GM18508 (cell line): ENCODE data around the gene RIPPLY3.

Experiments
- ATAC-seq: cut with Tn5 transposase; IDR thresholded peaks from one replicate; pipeline ENCODE4 v1.9.1; 2021; ENCODE audit warnings: moderate number of reproducible peaks; ENCODE audit not compliant: insufficient read depth, unreplicated experiment

The RIPPLY3 gene

DNA sequence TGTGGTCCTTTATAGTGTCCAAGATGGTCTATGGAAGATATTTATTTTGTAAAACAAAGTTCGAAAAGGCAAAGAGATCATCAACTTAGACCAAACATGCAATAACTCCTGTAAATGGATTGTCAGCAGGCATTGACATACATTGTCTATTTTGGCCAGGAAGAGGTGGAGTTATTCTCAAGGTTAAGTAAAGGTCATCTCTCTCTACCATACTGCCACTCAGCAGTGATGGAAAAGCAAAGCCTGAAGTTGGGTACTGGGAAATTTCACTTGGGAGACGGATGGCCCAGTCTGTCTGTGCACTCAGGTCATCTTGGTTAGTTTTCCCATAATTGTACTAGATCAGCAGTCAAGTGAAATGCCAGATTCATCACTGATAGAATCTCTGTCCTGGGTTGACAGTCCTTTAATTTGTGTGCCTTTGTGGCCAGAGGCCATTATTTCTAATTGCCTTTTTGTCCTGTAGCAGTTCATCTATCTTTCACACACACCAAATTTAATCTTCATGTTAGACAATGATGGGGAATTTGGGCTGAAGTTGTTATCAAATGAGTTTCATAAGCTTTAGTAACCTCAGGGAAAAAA, 48.9 kb downstream of the RIPPLY3 start:
- no peak for ATAC-seq

DNA sequence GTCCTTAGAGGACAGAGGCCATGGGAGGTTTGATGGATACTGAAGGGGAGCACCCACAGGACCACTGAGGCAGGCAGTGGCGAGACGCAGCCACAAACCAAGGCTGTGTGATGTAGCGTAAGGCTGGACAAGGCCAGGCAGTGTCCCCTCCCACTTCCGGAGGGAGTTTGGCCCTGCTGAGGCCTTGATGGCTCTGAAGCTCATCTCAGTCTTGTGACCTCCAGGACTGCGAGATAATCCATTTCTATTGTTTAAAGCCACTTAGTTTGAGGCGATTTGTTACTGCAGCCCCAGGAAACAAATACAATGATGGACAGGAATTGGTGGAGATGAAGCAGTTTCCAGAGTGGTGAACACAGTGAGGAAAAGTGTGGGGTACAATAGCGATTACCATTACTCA, 51.1 kb downstream of the RIPPLY3 start:
- ATAC-seq, result no peak

DNA sequence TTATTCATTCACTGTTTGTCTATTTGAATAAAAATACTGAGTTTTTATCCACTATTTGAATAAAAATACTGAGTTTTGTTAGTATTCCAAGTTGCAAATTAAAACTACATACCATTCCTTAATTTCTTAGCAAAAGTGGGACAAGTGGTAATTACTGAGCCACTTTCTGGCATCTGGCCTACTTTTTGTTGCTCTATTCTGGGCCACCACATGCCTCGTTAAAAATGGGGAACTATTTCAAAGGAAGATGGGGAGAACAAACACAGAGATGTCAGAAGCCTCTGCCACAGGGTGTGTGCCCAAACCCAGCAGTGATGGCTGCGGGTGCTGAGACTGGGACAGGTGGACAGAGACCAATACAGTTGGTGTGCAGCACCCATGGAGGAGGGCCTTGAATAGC, 51.8 kb downstream of the RIPPLY3 start:
- ATAC-seq, result no peak

- ATAC-seq, result no peak
Observed at GRCh38 chr21:37059181-37059580, 52.7 kb downstream of the RIPPLY3 start.

GRCh38 chr21:37060296-37060695, 53.8 kb downstream of the RIPPLY3 start:
- no peak for ATAC-seq

GRCh38 chr21:37061926-37062592, 55.6 kb downstream of the RIPPLY3 start:
- ATAC-seq, result no peak

DNA sequence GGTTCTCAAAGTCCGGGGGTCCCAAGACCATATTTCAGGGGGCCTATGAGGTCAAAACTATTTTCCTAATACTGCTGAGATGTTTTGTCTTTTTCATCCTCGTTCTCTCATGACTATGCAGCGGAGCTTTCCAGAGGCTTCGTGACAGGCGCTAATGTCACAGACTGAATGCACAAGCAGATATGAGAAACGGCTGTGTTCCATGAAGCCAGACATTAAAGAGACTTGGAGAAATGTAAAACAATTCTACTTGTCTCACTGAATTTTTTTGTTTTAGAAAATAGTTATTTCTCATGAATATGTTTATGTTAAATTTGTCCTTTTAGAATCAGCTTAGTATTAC, 56.1 kb downstream of the RIPPLY3 start:
- no peak for ATAC-seq

GRCh38 chr21:37063433-37063832, 56.9 kb downstream of the RIPPLY3 start:
- no peak for ATAC-seq

GRCh38 chr21:37064841-37065240, 58.3 kb downstream of the RIPPLY3 start:
- no peak for ATAC-seq

GRCh38 chr21:37065561-37066177, 59.2 kb downstream of the RIPPLY3 start:
- no peak for ATAC-seq
